ENCODE data around the gene PNMT. TPM values are rescaled to one million over a fixed set of nuclear protein-coding genes. Genes with fewer than 3 reads are reported as not detected.
"Not testable (repeated sequence)": the region's sequence is repeated elsewhere in the genome, so short reads cannot be mapped to it uniquely, and the experiment has no call there.

Gene PNMT
- total RNA-seq, 1 donor from 2014 or later = 5.1 TPM

GRCh38 chr17:39709998-39710964, 42.0 kb downstream of the PNMT start:
- Histone ChIP-seq H3K27ac (no peak overlapping the region), H3K4me1 (peaks cover 7 to 18% of the 10 kb centered on the region in 2 donors), H3K27me3 (no peaks in the 10 kb centered on the region), H3K9me3 (no peaks in the 10 kb centered on the region), H3K4me3 (no peak overlapping the region), H3K36me3 (peaks cover 74 to 81% of the 10 kb centered on the region in 2 donors)
- intact Hi-C loops (cut with DNase I) = no loop called here
- no peak for DNase-seq (ENCODE audit: low spot score in 2 of 2)
- TF ChIP-seq CTCF (IDR thresholded peaks at IDR 0.05) = no peak

- intact Hi-C loops (cut with DNase I); H3K27me3 ChIP-seq; DNase-seq (ENCODE audit: low spot score in 2 of 2); H3K27ac ChIP-seq; H3K9me3 ChIP-seq; H3K4me1 ChIP-seq; H3K4me3 ChIP-seq: not testable (repeated sequence)
- peaks cover 82 to 89% of the 10 kb centered on the region in 2 donors for H3K36me3 ChIP-seq
These were observed 42.8 kb downstream of the PNMT start for GRCh38 chr17:39711071-39711470.

- intact Hi-C loops (cut with DNase I) = no loop called here
- DNase-seq (ENCODE audit: low spot score in 2 of 2) = no peak
- Histone ChIP-seq H3K4me3 (no peak overlapping the region), H3K27me3 (no peaks in the 10 kb centered on the region), H3K9me3 (no peaks in the 10 kb centered on the region), H3K27ac (no peak overlapping the region), H3K4me1 (peaks cover 0 to 2% of the 10 kb centered on the region in 2 donors), H3K36me3 (peaks cover 89 to 96% of the 10 kb centered on the region in 2 donors)
- TF ChIP-seq CTCF (IDR thresholded peaks at IDR 0.05) = no peak
These were observed 43.6 kb downstream of the PNMT start for GRCh38 chr17:39711851-39712250.

- TF ChIP-seq CTCF (IDR thresholded peaks at IDR 0.05) = no peak
- no peaks in the 10 kb centered on the region for H3K4me1 ChIP-seq
- H3K27me3 ChIP-seq = no peaks in the 10 kb centered on the region
- H3K27ac ChIP-seq = no peak overlapping the region
- intact Hi-C loops (cut with DNase I) = no loop called here
- DNase-seq (ENCODE audit: low spot score in 2 of 2) = no peak
- H3K4me3 ChIP-seq = no peak overlapping the region
- H3K9me3 ChIP-seq = no peaks in the 10 kb centered on the region
- peaks cover 78 to 96% of the 10 kb centered on the region in 2 donors for H3K36me3 ChIP-seq
These were observed 46.0 kb downstream of the PNMT start for GRCh38 chr17:39714234-39714633.

- intact Hi-C loops (cut with DNase I) = no loop called here
- Histone ChIP-seq H3K27ac (no peak overlapping the region), H3K4me3 (no peak overlapping the region), H3K9me3 (no peaks in the 10 kb centered on the region), H3K36me3 (peaks cover 73 to 96% of the 10 kb centered on the region in 2 donors), H3K4me1 (no peaks in the 10 kb centered on the region), H3K27me3 (no peaks in the 10 kb centered on the region)
- no peak for TF ChIP-seq CTCF (IDR thresholded peaks at IDR 0.05)
- DNase-seq (ENCODE audit: low spot score in 2 of 2) = no peak
These were observed 47.3 kb downstream of the PNMT start for GRCh38 chr17:39715375-39716072.
